HG02943 (cell line): Measurements from ENCODE around the gene ZCCHC3.
A peak's percentile ranks its signal among the peaks of the same experiment; 100 is the strongest.

Experiments
- ATAC-seq: cut with Tn5 transposase; IDR thresholded peaks from one replicate; pipeline ENCODE4 v1.9.1; 2021; ENCODE audit warnings: mild to moderate bottlenecking, low read depth, moderate library complexity; ENCODE audit not compliant: unreplicated experiment

Gene ZCCHC3

DNA sequence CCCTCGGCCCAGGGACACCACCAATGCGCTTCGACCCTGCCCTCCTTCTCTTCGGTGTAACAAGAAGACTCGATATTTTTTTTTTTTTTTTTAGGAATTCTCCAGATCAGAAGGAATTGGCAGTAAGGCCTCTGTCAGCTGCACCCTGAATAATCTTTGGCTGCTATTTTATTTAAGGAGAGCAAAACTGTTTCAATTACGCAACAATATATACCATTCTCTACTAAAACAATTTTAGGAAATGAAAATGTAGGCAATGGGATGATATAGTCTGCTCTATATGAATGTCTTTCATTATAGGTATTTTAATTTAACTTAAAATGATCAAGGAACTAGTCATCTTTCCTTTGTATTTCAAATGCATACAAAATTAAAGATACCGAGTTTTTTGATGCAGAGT, 13.3 kb downstream of the ZCCHC3 start:
- no peak for ATAC-seq

DNA sequence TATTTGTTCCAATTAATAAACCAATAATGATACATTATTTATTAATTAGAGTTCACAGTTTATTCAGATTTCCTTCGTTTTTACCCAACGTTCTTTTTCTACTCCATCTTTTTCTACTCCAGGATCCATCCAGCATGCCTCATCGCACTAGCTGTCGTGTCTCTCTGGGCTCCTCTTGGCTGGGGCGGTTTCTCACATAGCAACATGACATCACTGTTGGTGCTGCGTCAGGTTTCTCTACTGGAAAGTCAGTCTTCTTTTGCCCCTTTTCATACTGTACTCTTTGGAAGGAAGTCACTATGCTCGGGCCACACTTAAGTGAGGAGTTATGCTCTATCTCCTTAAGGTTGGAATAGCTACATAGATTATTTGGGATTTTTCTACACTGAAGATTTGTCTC, 14.2 kb downstream of the ZCCHC3 start:
- ATAC-seq: no peak

DNA sequence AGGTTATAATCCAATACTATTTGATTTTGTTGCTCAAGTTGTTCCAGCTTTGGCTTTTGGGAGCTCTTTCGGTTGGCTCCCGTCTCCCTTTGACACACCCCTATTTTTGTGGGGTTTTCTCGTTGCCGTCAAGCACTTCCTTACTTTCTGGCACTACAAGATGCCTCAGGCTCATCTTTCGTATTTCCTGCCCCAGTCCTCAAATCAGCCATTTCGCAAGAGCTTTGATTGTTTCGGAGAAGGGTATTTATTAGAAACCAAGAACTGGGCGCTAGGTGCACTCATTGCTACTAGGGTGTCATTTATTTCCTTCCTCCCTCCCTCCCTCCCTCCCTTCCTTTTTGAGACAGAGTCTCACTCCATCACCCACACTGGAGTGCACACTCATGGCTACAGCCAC, 14.7 kb downstream of the ZCCHC3 start:
- no peak for ATAC-seq

DNA sequence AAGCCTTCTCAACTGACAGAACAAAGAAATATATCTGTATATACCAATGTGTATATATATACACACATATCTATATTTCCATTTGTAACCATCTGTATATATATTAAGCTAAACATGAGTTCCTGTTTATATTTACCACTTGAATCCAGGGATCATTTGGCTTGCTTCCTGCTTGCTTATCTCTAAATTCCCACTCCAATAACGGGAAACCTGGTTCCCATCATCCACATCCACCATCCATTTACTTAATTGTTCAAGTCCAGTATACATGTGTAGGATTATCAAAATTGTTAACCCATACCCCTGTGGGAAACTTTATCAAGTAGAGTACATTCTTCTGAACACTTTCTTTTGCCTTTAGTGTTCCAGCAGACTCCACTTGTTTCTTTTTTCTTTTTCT, 15.5 kb downstream of the ZCCHC3 start:
- ATAC-seq: no peak

DNA sequence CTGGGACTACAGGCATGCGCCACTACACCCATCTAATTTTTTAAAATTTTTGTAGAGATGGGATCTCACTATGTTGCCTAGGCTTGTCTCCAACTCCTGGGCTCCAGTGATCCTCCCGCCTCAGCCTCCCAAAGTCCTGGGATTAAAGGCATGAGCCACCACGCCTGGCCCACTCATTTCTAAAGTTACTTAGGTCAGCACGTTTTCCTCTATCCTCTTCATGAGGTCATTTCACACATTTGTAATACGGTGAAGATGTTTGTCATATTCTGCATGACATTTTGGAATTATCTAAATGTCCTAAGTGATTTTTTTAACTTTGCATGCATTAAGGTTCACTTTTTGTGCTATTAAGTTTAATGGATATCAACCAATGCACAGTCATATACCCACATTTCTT, 16.0 kb downstream of the ZCCHC3 start:
- no peak for ATAC-seq

DNA sequence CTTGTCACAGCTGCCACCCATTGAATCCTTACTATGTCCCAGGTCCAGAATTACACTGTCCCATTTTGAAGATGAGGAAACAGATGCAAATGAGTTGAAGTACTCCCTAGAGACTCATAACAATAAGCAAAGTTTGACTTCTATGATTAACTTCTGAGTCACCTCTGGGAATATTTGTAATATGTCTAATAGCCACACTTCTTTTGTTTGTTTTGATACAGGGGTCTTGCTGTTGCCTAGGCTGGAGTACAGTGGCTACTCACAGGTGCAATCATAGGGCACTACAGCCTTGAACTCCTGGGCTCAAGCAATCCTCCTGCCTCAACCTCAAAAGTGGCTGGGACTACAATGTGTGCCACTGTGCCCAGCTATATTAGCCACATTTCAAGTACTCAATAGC, 16.6 kb downstream of the ZCCHC3 start:
- ATAC-seq: no peak

DNA sequence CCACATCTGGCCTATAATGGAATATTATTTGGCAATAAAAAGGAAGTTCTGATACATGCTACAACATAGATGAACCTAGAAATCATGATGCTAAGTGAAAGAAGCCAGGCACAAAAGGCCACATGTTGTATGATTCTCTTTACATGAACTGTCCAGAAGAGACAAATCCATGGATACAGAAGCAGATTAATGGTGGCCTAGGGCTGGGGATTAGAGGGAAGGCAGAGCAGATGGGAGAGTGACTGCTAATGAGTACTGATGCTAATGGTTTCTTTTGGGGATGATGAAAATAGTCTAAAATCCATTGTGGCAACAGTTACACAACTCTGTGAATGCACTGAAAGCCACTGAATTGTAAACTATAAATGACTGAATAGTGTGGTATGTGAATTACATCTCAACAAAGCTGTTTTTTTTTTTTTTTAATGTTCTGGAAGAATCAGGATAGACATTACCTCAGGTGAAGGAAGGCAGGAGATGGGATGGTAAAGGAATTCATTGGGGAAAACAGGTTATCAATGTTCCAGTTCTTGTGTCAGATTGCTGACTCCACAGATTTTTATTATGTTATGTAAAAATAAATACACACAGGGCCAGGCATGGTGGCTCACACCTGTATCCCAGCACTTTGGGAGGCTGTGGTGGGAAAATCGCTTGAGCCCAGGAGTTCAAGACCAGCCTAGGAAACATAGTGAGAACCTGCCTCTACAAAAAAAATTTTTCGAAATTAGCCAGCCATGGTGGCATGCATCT, 19.1 kb downstream of the ZCCHC3 start:
- ATAC-seq: no peak

DNA sequence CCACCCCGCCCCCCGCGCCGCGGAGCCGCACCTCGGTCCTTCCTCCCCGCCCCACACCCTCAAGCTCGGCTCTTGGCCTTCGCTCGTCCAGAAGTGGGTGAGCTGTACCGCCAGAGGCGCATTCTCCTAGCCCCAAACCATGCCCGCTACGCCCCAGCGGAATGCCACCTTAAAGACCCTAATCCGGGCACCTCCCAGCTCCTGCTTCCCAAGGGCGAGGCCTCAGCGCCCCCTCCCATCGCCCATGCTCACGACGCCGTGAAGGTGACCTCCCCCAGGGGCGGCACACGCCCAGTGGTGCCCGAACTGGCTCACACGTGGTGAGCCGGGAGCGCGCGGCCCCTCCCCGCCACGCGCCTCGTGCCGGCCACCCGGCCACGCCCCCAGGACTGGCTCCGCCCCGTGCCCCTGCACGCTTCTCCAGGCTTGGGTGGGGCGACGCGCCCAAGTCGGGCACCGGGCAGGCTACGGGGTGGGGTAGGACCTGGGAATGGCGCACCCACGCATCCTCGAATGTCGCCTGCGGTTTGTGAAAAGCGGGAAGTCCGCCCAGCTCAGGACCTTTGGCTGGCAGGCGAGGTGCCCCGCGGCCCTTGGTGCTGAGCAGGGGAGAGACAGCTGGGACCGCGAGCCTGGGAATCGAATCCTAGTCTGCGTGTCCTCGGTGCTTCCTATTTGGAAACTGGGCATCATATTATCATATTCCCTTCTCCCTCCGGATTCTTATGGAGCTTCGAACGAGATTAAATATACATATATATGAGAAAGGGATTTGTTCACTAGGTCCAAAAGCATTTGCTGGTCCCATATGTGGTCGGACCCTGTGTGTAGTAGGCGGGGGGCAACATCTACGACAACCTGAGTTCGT, 27.0 kb downstream of the ZCCHC3 start:
- peak; percentile 39 for ATAC-seq

DNA sequence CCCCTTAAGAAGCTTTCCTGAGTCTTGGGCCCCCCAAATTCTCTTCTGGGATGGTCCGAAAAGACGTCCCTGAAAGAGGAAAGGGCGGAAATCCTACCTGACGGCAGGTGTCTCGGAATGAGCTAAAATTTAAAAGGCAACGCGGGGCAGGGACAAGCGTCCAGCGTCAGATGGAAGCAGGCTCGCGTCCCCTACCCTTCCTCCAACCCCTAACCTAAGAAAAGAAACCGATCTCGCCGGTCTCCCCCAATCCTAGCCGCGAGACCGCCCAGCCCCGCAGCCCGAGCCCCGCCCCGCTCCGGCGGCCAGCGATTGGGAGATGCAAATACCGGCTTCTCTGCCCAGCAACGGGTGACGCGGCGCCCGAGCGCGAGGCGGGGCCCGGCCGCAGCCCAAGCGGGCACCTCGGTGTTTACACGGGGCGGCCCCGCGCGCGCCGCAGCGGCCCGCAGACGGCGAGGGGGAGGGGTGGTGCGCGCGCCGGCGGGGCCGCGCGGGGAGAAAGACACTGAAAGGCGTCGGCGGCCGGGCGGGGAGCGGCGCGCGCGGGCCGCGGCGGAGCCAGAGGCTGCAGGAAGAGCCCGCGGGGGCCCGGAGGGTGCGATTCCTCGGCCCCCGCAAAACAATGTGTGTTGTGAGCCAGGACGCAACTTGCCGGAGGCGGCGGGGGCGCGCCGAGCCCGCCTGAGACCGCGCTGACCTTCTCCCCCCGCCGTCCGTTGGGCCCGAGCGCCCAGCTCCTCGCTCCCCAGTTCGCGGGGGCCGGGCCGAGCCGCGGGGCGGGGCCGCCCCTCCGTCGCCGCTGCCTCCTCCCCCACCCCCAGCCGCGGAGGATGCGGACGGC, 27.9 kb downstream of the ZCCHC3 start, which contains the start of gene SOX12:
SOX12 (plus strand) TSS at position 508 of the 844 bp plus-strand sequence. CDS start 373 bp downstream, outside the sequence.
- peak; percentile 62 for ATAC-seq

DNA sequence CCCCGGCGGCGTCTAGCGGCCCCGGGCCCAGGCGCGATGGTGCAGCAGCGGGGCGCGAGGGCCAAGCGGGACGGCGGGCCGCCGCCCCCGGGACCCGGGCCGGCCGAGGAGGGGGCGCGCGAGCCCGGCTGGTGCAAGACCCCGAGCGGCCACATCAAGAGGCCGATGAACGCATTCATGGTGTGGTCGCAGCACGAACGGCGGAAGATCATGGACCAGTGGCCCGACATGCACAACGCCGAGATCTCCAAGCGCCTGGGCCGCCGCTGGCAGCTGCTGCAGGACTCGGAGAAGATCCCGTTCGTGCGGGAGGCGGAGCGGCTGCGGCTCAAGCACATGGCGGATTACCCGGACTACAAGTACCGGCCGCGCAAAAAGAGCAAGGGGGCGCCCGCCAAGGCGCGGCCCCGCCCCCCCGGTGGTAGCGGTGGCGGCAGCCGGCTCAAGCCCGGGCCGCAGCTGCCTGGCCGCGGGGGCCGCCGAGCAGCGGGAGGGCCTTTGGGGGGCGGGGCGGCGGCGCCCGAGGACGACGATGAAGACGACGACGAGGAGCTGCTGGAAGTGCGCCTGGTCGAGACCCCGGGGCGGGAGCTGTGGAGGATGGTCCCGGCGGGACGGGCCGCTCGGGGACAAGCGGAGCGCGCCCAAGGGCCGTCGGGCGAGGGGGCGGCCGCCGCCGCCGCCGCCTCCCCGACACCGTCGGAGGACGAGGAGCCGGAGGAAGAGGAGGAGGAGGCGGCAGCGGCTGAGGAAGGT, 28.7 kb downstream of the ZCCHC3 start:
- no peak for ATAC-seq

DNA sequence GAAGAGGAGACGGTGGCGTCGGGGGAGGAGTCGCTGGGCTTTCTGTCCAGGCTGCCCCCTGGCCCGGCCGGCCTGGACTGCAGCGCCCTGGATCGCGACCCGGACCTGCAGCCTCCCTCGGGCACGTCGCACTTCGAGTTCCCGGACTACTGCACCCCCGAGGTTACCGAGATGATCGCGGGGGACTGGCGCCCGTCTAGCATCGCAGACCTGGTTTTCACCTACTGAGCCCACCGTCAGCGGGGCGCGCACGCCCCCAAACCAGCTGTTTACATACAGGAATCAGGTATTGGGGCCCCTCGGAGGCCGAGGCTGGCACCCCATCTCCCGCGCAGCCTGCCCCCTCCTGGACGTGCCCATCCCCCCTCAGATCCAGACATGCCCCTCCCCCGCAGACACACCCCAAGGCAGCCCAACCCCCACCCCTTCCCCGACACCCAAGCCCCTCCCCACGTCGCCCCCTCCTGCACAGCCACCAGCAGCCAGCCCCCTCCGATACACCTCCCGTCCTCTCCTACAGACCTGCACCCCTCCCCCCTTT, 29.3 kb downstream of the ZCCHC3 start:
- no peak for ATAC-seq

DNA sequence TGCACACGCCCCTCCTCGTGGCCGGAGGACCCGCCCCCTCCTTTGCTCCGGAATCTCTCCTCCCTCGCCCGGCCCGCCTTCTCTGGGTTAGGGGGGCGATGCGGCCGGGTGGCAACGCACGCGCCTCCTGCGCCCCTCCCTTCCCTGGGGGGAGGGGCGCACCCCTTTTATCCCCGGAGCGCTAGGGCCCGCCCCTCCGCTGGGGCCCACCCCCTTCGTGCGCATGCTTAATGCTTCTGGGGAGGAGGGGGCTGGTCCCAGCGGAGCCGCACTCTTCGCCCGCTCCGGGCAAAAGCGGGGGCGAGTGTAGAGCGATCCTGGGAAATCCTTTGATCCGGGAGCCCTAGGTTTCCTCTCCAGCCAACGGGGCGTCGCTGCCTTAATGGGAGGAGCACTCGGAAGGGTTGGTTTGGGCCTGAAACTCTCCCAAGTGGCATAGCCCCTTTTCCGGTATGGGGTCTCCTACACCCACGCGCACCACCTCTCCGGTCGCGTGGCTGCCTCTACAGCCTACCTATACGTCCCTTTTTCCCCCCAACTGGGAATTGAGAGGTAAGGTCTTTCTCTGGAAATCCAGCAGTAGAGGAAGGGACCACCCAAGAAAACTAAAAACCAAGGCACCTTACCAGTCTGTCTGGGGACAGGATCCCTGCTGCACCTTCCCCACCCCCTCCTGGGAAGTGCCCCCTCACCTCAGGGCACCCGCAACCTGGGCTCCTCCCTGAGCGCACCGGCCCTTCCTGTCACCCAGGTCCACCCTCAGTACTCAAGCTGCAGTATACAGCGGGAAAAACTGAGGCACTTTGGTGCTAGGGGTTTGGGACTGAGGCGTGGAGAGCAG, 30.0 kb downstream of the ZCCHC3 start:
- no peak for ATAC-seq

DNA sequence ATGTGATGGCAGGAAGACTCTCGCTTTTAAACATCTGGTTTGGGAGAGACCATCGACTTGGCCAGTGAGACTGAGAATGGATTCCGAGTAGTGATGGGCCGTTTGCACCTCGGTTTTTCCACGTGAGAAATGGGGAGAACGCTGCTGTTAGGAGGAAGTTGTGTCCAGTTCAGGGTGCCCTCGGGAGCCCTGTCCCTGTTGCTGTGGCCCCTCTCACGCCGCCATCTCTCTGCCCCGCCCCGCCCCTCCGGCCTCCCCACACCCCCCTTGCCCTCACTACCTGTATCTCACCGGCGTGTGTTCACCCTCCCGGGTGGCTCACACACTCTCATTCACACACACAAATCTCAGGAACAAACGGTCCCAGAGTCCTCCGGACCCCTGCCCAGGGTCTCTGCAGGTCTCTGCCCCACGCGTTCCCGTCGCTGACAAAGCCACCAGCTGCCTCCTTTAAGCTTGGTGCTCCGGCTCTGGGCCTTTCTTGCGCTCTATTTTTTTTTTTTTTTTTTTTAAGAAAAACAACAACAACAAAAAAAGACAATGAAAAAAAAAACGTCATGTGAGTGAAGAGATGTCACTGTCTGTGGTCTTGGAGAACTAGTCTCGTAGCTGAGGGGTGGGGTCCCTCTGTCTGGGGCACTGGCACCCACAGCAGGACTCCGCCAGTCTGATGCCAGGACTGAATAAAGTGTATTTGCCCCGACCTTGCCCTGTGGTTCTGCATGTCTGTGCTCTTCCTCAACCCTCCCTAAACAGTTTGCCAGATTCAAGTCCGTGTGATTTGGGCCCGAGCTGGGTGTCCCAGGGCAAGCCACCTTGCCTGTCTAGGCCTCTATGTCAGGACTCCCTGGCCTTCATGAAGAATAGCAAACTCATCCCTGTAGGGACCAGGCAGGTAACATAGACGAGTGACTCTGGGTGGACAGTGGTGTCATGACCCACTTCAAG, 30.9 kb downstream of the ZCCHC3 start:
- ATAC-seq: no peak

DNA sequence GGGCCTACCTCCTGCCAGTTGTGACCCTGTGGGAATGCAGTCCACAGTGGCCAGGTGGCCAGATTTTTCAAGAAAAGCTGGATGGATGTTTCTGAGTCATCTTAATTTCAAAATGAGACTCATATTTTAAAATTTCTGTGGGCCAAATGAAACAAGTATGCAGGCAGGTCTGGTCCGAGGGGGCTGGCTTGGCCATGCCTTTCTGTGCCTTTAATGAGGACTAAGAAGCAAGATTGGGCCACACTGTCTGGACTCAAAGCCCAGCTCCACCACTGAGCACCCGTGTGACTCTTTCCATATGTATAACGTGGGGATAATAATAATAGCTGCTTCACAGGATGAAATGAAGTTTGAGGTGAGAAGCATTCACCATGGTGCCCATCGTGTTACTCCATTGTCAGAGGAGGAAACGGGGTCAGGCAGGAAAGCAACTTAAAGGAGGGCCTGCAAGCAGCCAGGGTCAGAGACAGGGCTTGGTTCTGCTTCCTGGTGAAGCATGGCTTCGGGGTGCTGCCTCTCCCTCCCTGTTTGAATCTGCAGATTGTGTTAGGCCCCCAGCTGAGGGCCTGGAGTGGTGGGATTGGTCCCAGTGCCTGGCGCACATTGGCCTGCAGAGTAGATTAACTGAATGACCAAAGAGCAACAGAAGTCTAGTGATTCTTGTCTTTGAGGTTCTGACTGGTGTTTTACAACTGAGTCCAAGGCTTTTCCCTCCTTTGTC, 31.8 kb downstream of the ZCCHC3 start:
- no peak for ATAC-seq

DNA sequence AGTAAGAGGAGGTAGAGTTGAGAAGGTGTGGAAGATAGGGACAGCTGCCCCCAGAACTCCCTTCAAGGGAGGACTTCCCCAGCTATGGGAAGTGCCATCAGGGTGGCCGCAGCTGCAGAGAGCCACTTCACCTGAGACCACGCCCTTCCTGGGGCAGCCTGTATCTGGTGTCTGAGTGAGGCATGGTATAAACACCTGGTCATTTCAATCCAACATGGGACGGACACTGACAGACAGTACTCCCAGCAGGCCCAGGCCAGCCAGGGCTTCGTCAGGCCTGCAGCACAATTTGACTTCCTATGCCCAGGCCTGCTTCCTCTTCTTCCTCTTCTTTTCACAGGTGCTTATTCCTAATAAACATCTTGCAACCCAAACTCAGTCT, 32.5 kb downstream of the ZCCHC3 start:
- no peak for ATAC-seq

DNA sequence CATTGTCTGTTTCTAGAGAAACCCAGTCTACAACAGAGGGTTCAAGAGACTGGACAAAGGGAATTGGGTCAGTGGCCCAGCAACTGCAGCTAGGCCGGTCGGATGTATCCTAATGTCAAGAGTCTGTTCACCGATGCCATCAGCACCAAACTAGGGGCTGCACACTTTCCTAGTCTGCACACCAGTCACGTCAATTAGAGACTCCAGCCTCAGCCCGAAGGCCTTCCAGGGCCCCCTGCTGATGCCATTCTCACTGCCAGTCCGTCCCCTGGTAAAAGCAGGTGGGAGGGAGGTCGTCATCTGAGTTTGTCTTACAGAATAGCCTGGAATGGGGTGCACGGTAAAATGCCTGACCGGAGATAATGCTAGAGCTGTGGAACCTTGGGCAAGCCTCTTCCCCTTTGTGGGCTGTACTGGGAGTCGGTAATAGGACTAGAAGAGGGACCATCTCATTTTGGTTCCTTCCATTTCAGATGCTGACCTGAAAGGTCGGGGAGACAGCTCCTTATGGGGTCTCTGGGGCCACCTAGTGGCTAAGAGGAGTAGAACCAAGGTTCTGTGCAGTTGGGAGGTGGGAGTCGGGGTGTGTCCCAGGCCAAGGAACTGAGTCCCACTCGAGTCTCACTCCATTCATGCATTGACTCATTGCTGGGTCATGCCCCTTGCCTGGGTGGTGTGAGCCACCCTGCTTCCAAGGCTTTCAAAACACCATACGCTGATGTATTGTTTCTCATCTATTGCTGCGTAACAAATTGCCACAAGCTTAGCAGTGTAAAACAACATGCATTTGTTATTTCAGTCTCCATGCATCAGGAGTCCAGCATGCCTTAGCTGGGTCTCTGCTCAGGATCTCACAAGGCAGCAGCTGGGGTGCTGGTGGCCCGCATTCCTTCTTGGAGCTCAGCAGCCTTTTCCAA, 33.1 kb downstream of the ZCCHC3 start:
- ATAC-seq: no peak
